SJSA1 (cell line): ENCODE data around the gene NRXN3. TPM values are rescaled to one million over a fixed set of nuclear protein-coding genes. Genes with fewer than 3 reads are reported as not detected.

Experiments used
- DNase-seq, 2 experiments: peaks; one replicate each; pipeline ENCODE4 v3.0.0-alpha.2; 2015 to 2020; ENCODE audit warnings: low spot score in 2 of 2, low read depth in 1 of 2
- H3K27ac ChIP-seq: fragments of 250-450 bp; sonication (Bioruptor Pico); 2 replicates; pipeline ENCODE4 v1.5.1; 2020; ENCODE audit warnings: mild to moderate bottlenecking, moderate library complexity
- H3K27me3 ChIP-seq: fragments of 250-450 bp; sonication (Bioruptor Pico); replicated peaks from 2 replicates; pipeline ENCODE4 v1.5.1; 2020; ENCODE audit warnings: mild to moderate bottlenecking, moderate library complexity
- H3K36me3 ChIP-seq: fragments of 250-450 bp; sonication (Bioruptor Pico); 2 replicates; pipeline ENCODE4 v1.5.1; 2020; ENCODE audit warnings: mild to moderate bottlenecking
- H3K4me1 ChIP-seq: fragments of 250-450 bp; sonication (Bioruptor Pico); replicated peaks from 2 replicates; pipeline ENCODE4 v1.6.1; 2021; ENCODE audit warnings: mild to moderate bottlenecking
- H3K4me3 ChIP-seq: fragments of 250-450 bp; sonication (Bioruptor Pico); 2 replicates; pipeline ENCODE4 v1.5.1; 2020; ENCODE audit warnings: mild to moderate bottlenecking
- H3K9me3 ChIP-seq: fragments of 250-450 bp; sonication (Bioruptor Pico); replicated peaks from 2 replicates; pipeline ENCODE4 v1.5.1; 2020; ENCODE audit warnings: mild to moderate bottlenecking
- total RNA-seq: library from RNA; depleted of rRNA; stranded (reverse); fragments of >200 nt; shearing (Covaris generic); gene quantifications from 2 replicates; pipeline ENCODE4 v1.2.3, GENCODE V29; 2014

Gene NRXN3
- total RNA-seq, 1 experiment from 2014 or later, result 1.0 TPM

DNA sequence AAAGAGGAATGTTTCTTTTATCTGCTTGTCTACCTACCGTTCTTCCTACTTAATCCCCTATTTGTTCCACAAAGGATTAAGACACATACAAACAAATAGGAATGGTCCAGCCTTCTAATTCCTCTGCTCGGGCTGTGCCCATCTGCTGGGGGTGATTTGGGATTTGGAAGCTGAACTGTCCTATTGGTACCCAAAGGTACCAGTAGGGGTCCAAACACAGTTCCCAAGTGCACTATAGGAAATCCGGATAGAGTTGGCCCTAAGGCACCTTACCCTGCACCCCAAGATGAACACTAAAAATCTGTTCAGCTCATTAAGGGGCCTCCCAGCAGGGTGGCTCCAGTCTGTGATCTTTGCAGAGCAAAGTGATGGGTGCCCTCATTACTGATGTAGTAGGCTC lies 566.9 kb downstream of the NRXN3 start:
- no peaks in the 10 kb centered on the region for H3K27me3 ChIP-seq
- H3K27ac ChIP-seq, result no peak overlapping the region
- H3K9me3 ChIP-seq, result no peaks in the 10 kb centered on the region
- H3K36me3 ChIP-seq, result no peaks in the 10 kb centered on the region
- DNase-seq, result no peak
- H3K4me1 ChIP-seq, result no peaks in the 10 kb centered on the region
- H3K4me3 ChIP-seq, result no peak overlapping the region

DNA sequence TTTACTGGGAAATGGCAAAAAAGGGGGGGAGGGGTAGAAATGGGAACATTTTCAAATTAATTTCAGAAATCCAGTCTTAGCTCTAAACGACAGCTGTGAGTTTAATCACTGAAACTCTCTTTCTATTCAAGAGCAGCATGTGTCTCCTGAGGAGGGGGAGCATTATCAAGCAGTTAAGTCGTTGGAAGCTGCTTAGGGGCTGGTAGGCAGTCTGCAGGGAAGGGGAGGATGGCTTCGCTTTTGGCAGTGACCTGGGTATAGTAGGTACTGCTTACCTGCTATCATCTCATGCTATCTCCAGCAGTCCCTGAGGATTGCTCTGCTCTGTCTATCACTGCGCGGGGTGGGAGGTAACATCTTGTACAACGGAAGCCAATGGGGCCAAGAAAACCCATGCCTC lies 567.4 kb downstream of the NRXN3 start:
- Histone ChIP-seq H3K4me3 (no peak overlapping the region), H3K27me3 (no peaks in the 10 kb centered on the region), H3K36me3 (no peaks in the 10 kb centered on the region), H3K4me1 (no peaks in the 10 kb centered on the region), H3K9me3 (no peaks in the 10 kb centered on the region), H3K27ac (no peak overlapping the region)
- no peak for DNase-seq

DNA sequence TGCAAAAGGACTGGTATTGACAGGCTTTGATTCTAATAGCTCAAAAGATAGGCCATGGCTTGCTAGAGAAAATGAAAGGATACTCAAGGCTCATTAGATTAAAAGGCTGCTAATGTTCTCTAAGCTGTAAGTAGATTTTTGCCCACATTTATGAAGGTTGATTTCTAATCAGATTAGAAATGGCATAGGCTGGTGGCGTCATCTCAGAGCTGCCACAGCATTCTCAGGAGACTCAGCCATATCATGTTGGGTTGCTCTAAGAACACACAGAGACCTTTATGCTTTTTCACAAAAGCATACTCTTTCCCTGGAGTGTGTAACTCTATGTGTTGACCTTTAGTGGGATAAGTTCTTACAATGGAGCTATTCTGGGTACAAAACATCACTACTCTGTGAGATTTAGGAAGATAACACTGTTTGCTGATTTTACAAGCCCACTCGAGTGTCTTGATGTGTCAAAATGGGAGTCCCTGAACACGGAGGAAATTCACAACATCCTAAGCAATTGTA lies 576.0 kb downstream of the NRXN3 start:
- no peak for DNase-seq
- Histone ChIP-seq H3K9me3 (no peaks in the 10 kb centered on the region), H3K4me1 (no peaks in the 10 kb centered on the region), H3K27me3 (no peaks in the 10 kb centered on the region), H3K36me3 (no peaks in the 10 kb centered on the region), H3K27ac (no peak overlapping the region), H3K4me3 (no peak overlapping the region)

GRCh38 chr14:78747813-78748212 lies 577.6 kb downstream of the NRXN3 start:
- no peak for DNase-seq
- Histone ChIP-seq H3K27ac (no peak overlapping the region), H3K4me3 (no peak overlapping the region), H3K36me3 (no peaks in the 10 kb centered on the region), H3K27me3 (no peaks in the 10 kb centered on the region), H3K4me1 (no peaks in the 10 kb centered on the region), H3K9me3 (no peaks in the 10 kb centered on the region)

DNA sequence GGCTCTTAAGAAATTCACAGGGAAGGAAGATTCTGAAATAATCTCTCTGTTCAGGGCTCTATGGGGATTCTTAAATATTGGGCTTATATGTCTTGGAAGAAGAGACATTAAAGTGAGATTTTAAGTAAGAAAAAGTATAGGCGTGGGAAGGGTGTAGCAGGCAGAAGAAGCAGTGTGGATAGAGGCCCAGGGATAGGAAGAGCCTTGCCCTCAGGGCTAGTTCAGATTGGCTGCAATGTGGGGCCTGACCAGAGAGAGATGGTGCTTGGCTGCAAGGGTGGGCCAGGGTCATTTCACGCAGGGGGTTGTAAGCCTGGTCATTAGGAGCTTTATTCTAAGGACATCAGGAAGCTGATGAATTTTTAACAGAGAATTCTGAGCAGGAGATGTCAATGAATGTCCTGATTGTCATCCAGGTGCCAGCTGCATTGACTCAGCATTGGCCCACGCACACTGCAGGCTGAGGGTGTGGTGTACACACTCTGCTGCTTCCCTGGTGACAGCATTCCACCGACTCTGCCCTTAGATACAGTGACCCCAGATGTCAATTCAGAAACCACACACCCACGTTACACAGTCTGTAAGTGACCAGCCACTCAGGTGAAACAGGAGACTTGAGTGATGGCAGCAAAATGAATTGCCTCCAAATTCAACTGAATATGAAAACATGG lies 582.5 kb downstream of the NRXN3 start:
- H3K4me1 ChIP-seq, result no peaks in the 10 kb centered on the region
- H3K27me3 ChIP-seq, result no peaks in the 10 kb centered on the region
- no peak for DNase-seq
- H3K27ac ChIP-seq, result no peak overlapping the region
- no peak overlapping the region for H3K4me3 ChIP-seq
- H3K9me3 ChIP-seq, result no peaks in the 10 kb centered on the region
- H3K36me3 ChIP-seq, result no peaks in the 10 kb centered on the region

GRCh38 chr14:78754059-78754458 lies 583.9 kb downstream of the NRXN3 start:
- Histone ChIP-seq H3K4me3 (no peak overlapping the region), H3K9me3 (no peaks in the 10 kb centered on the region), H3K36me3 (no peaks in the 10 kb centered on the region), H3K27me3 (no peaks in the 10 kb centered on the region), H3K4me1 (no peaks in the 10 kb centered on the region), H3K27ac (no peak overlapping the region)
- DNase-seq, result no peak

DNA sequence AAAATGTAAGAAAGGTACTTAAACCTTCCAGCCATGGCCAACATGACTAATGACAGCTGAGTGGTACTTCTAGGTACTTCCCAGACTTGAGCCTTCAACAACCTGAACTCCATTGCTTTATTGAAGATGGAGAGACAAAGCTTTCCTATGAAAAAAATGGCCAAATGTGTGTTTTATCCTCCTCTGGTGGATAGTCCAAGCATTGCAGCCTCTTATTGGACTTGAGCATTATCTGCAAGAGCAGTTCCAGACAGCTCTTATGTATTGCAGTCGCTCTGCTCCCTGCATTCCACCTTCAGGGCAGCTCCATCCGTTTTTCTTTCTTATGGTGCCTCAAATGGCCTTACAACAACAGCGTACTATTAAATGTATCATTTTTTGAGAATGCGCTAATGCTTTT lies 588.2 kb downstream of the NRXN3 start:
- Histone ChIP-seq H3K9me3 (no peaks in the 10 kb centered on the region), H3K4me3 (no peak overlapping the region), H3K27me3 (no peaks in the 10 kb centered on the region), H3K27ac (no peak overlapping the region), H3K36me3 (no peaks in the 10 kb centered on the region), H3K4me1 (no peaks in the 10 kb centered on the region)
- peak in 1 of 2 experiments; percentile 16 for DNase-seq

GRCh38 chr14:78762331-78762730 lies 592.2 kb downstream of the NRXN3 start:
- Histone ChIP-seq H3K4me1 (peaks cover 14% of the 10 kb centered on the region), H3K27ac (no peak overlapping the region), H3K36me3 (no peaks in the 10 kb centered on the region), H3K9me3 (no peaks in the 10 kb centered on the region), H3K4me3 (no peak overlapping the region), H3K27me3 (no peaks in the 10 kb centered on the region)
- DNase-seq, result no peak

GRCh38 chr14:78763746-78764145 lies 593.6 kb downstream of the NRXN3 start:
- Histone ChIP-seq H3K27ac (no peak overlapping the region; the same call in 1 of the 2 replicates), H3K4me1 (peaks cover 14% of the 10 kb centered on the region), H3K4me3 (no peak overlapping the region), H3K36me3 (no peaks in the 10 kb centered on the region), H3K27me3 (no peaks in the 10 kb centered on the region), H3K9me3 (no peaks in the 10 kb centered on the region)
- DNase-seq, result no peak

GRCh38 chr14:78764240-78764639 lies 594.1 kb downstream of the NRXN3 start:
- H3K27me3 ChIP-seq, result no peaks in the 10 kb centered on the region
- peak overlapping the region; percentile 66 for H3K27ac ChIP-seq
- H3K4me3 ChIP-seq, result no peak overlapping the region
- H3K36me3 ChIP-seq, result no peaks in the 10 kb centered on the region
- no peaks in the 10 kb centered on the region for H3K9me3 ChIP-seq
- H3K4me1 ChIP-seq, result peaks cover 14% of the 10 kb centered on the region
- peak in 1 of 2 experiments; percentile 38 for DNase-seq

DNA sequence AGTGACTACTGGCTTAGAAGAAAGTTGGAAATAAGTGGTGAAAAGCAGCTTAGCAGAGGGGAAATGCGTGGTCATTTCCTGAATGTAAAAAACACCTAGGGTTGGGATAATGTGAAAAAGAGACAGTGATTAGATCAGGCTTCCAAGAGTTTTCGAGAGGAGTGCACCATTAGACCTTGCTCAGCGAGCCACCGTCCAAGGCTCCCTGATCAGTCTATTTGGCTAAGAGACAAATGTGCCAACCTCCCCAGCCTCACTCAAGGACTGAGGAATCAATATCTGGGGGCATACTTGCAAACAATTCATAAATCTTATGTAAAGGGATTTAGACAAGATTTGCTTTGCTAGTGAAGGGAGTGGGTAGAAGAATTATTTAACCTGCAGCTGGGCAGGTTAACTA lies 594.5 kb downstream of the NRXN3 start:
- H3K4me1 ChIP-seq, result peaks cover 14% of the 10 kb centered on the region
- no peaks in the 10 kb centered on the region for H3K36me3 ChIP-seq
- no peaks in the 10 kb centered on the region for H3K27me3 ChIP-seq
- peak overlapping the region; percentile 66 for H3K27ac ChIP-seq
- DNase-seq, result no peak
- H3K9me3 ChIP-seq, result no peaks in the 10 kb centered on the region
- no peak overlapping the region for H3K4me3 ChIP-seq

- no peaks in the 10 kb centered on the region for H3K27me3 ChIP-seq
- no peak overlapping the region for H3K4me3 ChIP-seq
- no peaks in the 10 kb centered on the region for H3K9me3 ChIP-seq
- H3K4me1 ChIP-seq, result peaks cover 14% of the 10 kb centered on the region
- no peak overlapping the region for H3K27ac ChIP-seq
- no peaks in the 10 kb centered on the region for H3K36me3 ChIP-seq
- no peak for DNase-seq
Measured at GRCh38 chr14:78767436-78767835, 597.3 kb downstream of the NRXN3 start.

DNA sequence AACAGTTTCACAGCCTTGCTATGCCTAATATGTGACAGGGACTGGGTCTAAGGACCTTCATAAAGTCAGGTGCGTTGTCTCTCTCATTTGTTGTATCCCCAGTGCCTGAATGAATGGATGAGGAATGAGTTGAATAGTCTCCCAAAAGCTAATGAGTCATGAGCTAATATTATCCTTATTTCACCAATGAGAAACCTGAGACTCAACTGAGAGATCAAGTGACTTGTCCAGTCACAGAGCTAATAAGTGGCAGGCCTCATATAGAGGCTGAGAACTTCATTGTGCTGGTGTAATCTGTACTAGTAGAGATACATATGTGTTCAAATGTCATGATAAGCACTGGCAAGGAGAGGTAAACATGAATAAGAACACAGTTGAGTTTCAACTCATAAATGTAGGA lies 612.4 kb downstream of the NRXN3 start:
- H3K9me3 ChIP-seq, result no peaks in the 10 kb centered on the region

DNA sequence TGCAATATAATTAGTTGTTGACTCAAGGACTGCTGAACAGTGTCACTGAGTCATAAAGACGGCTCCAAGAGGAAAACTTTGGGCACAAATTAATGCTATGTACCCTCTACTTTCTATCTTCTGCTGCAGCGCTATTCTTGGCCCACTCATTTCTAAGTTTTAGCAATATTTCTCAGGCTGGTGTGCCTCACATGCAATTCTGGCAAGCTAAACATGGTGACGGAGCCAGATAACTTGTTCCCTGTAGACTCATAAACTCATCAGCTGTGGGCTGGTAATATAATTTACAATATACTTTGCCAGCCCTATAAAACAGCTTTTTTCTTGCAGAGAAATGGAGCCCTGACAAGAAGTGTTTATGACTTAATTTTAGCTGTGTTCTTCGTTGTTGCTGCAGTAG lies 615.1 kb downstream of the NRXN3 start:
- no peak for DNase-seq
- H3K4me3 ChIP-seq, result no peak overlapping the region
- H3K27me3 ChIP-seq, result no peaks in the 10 kb centered on the region
- no peaks in the 10 kb centered on the region for H3K9me3 ChIP-seq
- H3K4me1 ChIP-seq, result peaks cover 3% of the 10 kb centered on the region; the same call in 1 of the 2 replicates
- no peaks in the 10 kb centered on the region for H3K36me3 ChIP-seq
- no peak overlapping the region for H3K27ac ChIP-seq

More for the DNA sequence above, 612.4 kb downstream of the NRXN3 start:
- DNase-seq, result no peak
- Histone ChIP-seq H3K27me3 (no peaks in the 10 kb centered on the region), H3K4me3 (no peak overlapping the region), H3K4me1 (0 out of 2 replicates have a peak, but pooled peaks cover 3% of the 10 kb centered on the region), H3K27ac (no peak overlapping the region), H3K36me3 (no peaks in the 10 kb centered on the region)
